Measurements from ENCODE around the gene EXTL1. TPM values are rescaled to one million over a fixed set of nuclear protein-coding genes. Genes with fewer than 3 reads are reported as not detected.

EXTL1 gene
- total and polyA plus RNA-seq, 10 of the 15 experiments (the other 5 are each of a cell fraction or from before 2014, with no cell fraction given): not detected

DNA sequence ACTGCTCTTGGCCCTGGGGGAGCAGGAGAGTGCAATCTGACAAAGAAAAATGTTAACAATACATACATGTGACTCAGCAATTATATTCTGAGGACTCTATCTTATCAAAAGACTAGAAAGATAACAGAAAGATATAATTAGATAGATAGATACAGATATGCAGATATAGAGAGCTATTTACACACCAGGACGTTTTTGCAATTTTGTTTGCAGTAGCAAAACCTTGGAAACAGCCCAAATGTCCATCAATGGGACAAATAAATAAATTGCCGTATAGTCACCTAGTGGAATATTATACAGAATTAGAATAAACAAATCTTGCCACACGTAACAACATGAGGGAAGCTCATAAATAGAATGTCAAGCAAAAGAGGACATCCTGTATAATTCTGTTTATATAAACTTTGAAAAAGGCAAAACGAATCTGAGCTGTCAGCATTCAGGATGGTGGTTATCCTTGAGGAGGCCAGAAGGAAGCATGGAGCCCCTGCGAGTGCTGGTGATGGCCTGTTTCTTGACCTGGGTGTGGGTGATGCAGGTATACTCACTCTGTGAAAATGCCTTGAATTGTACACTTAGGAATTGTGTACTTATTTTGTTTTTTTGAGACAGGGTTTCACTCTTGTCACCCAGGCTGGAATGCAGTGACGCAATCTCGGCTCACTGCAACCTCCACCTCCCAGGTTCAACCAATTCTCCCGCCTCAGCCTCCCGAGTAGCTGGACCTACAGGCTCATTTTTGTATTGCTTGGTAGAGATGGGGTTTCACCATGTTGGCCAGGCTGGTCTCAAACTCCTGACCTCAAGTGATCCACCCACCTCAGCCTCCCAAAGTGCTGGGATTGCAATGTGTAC lies 58.6 kb downstream of the EXTL1 start:
- intact Hi-C loops (cut with micrococcal nuclease; ENCODE audit: unreplicated experiment) (no loop called here), in situ Hi-C loops (cut with MboI) (no loop called here)
- FAIRE-seq: no peak
- ChIA-PET POLR2A (no interaction called here), RAD21 (ENCODE audit: unreplicated experiment) (no interaction called here), SMC1A (ENCODE audit: uncharacterized antibody, unreplicated experiment) (no interaction called here), CTCF (interaction anchor here (1.5 kb wide), 1 partner anchor 44 kb away, joined by 3 read pairs; no protein-coding TSS in a partner anchor)
- no peaks in the 10 kb centered on the region for H3K36me3 ChIP-seq (ENCODE audit: control insufficient read depth in 2 of 2, insufficient read depth in 2 of 2, low read length in 1 of 2)
- no peak overlapping the region for H3K4me2 ChIP-seq (ENCODE audit: control insufficient read depth, insufficient read depth)
- H3K4me3 ChIP-seq: no peak overlapping the region
- H2AFZ ChIP-seq (ENCODE audit: control insufficient read depth, low read depth, low read length): no peak overlapping the region
- H3K9me3 ChIP-seq (replicated peaks; ENCODE audit: control insufficient read depth, insufficient read depth, low read length): no peaks in the 10 kb centered on the region
- no peak overlapping the region for H3K27ac ChIP-seq (ENCODE audit: control insufficient read depth, insufficient read depth)
- H3K4me1 ChIP-seq (ENCODE audit: control insufficient read depth, insufficient read depth, low read length): no peaks in the 10 kb centered on the region
- H3K79me2 ChIP-seq (ENCODE audit: control insufficient read depth, insufficient read depth, low read length): no peaks in the 10 kb centered on the region
- BruUV-seq (replicated peaks): no TSS peak
- 34% methylated on average over 9 of the region's 9 CpGs for WGBS (ENCODE audit: insufficient coverage, insufficient replicate concordance, low lambda C conversion rate, missing lambda C conversion rate)
- no peak for ATAC-seq
- H4K20me1 ChIP-seq (ENCODE audit: control insufficient read depth, insufficient read depth): no peaks in the 10 kb centered on the region
- no peak for DNase-seq (ENCODE audit: low read depth, low spot score)
- TF ChIP-seq ZZZ3 (IDR thresholded peaks at IDR 0.05; ENCODE audit: control insufficient read depth, insufficient read length, low read depth) (no peak), IKZF2 (IDR thresholded peaks at IDR 0.05) (no peak), BRCA1 (IDR thresholded peaks at IDR 0.05; ENCODE audit: low read depth, low read length) (no peak), CHD1 (IDR thresholded peaks at IDR 0.05; ENCODE audit: low read depth, low read length) (no peak), BHLHE40 (IDR thresholded peaks at IDR 0.05; ENCODE audit: borderline replicate concordance in 1 of 2, low read depth in 2 of 2, low read length in 1 of 2) (no peak), RAD51 (IDR thresholded peaks at IDR 0.05) (no peak), STAT1 (conservative IDR thresholded peaks at IDR 0.05) (no peak), CBX5 (IDR thresholded peaks at IDR 0.05; ENCODE audit: low read depth) (no peak), SREBF2 (IDR thresholded peaks at IDR 0.05; ENCODE audit: low read length) (no peak), SREBF1 (IDR thresholded peaks at IDR 0.05; ENCODE audit: low read length) (no peak), HCFC1 (IDR thresholded peaks at IDR 0.05; ENCODE audit: low read length) (no peak), POLR2AphosphoS5 (IDR thresholded peaks at IDR 0.05; ENCODE audit: low read length) (no peak), MEF2A (IDR thresholded peaks at IDR 0.05; ENCODE audit: insufficient read depth, low read depth, low read length) (no peak), POLR2AphosphoS2 (IDR thresholded peaks at IDR 0.05; ENCODE audit: low read depth, low read length) (no peak), YY1 (IDR thresholded peaks at IDR 0.05; ENCODE audit: low read depth, low read length) (no peak), MTA3 (IDR thresholded peaks at IDR 0.05; ENCODE audit: borderline replicate concordance, low read length) (no peak), SMARCA5 (IDR thresholded peaks at IDR 0.05) (no peak), ETV6 (conservative IDR thresholded peaks at IDR 0.05 in 1 of 2, IDR thresholded peaks at IDR 0.05 in 1 of 2; ENCODE audit: borderline replicate concordance in 1 of 2, low read depth in 1 of 2) (no peak)
- TF ChIP-seq, protein P1, sequence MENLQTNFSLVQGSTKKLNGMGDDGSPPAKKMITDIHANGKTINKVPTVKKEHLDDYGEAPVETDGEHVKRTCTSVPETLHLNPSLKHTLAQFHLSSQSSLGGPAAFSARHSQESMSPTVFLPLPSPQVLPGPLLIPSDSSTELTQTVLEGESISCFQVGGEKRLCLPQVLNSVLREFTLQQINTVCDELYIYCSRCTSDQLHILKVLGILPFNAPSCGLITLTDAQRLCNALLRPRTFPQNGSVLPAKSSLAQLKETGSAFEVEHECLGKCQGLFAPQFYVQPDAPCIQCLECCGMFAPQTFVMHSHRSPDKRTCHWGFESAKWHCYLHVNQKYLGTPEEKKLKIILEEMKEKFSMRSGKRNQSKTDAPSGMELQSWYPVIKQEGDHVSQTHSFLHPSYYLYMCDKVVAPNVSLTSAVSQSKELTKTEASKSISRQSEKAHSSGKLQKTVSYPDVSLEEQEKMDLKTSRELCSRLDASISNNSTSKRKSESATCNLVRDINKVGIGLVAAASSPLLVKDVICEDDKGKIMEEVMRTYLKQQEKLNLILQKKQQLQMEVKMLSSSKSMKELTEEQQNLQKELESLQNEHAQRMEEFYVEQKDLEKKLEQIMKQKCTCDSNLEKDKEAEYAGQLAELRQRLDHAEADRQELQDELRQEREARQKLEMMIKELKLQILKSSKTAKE (IDR thresholded peaks at IDR 0.05; ENCODE audit: low read depth, poor library complexity, severe bottlenecking): no peak
- TF ChIP-seq, protein P2, sequence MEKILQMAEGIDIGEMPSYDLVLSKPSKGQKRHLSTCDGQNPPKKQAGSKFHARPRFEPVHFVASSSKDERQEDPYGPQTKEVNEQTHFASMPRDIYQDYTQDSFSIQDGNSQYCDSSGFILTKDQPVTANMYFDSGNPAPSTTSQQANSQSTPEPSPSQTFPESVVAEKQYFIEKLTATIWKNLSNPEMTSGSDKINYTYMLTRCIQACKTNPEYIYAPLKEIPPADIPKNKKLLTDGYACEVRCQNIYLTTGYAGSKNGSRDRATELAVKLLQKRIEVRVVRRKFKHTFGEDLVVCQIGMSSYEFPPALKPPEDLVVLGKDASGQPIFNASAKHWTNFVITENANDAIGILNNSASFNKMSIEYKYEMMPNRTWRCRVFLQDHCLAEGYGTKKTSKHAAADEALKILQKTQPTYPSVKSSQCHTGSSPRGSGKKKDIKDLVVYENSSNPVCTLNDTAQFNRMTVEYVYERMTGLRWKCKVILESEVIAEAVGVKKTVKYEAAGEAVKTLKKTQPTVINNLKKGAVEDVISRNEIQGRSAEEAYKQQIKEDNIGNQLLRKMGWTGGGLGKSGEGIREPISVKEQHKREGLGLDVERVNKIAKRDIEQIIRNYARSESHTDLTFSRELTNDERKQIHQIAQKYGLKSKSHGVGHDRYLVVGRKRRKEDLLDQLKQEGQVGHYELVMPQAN (conservative IDR thresholded peaks at IDR 0.05): no peak
- H3K27me3 ChIP-seq (replicated peaks in 1 of 2; ENCODE audit: control insufficient read depth in 2 of 2, insufficient read depth in 2 of 2, low read length in 1 of 2): no peaks in the 10 kb centered on the region; a peak in 3 of 4 replicates
- H3K9ac ChIP-seq (ENCODE audit: control insufficient read depth, insufficient read depth, low read length): no peak overlapping the region

All from GM12878 (cell line).